ES-I3 (cell line): ENCODE results near the gene CSTPP1.
"Not testable (repeated sequence)": the region's sequence is repeated elsewhere in the genome, so short reads cannot be mapped to it uniquely, and the experiment has no call there.

Source experiments
- H3K36me3 ChIP-seq: 2 replicates; pipeline ENCODE4 v1.6.1; 2013; ENCODE audit warnings: mild to moderate bottlenecking, low read length, control low read depth, moderate library complexity; ENCODE audit not compliant: insufficient read depth
- H3K4me1 ChIP-seq: 2 replicates; pipeline ENCODE4 v1.6.1; 2013; ENCODE audit warnings: mild to moderate bottlenecking, control low read depth, low read length; ENCODE audit not compliant: insufficient read depth
- H3K9ac ChIP-seq: 2 replicates; pipeline ENCODE4 v1.6.1; 2013; ENCODE audit warnings: low read depth, mild to moderate bottlenecking, low read length, moderate library complexity
- H3K9me3 ChIP-seq: 2 replicates; pipeline ENCODE4 v1.6.1; 2013; ENCODE audit warnings: mild to moderate bottlenecking, low read length, moderate library complexity; ENCODE audit not compliant: control insufficient read depth, insufficient read depth

Gene CSTPP1

DNA sequence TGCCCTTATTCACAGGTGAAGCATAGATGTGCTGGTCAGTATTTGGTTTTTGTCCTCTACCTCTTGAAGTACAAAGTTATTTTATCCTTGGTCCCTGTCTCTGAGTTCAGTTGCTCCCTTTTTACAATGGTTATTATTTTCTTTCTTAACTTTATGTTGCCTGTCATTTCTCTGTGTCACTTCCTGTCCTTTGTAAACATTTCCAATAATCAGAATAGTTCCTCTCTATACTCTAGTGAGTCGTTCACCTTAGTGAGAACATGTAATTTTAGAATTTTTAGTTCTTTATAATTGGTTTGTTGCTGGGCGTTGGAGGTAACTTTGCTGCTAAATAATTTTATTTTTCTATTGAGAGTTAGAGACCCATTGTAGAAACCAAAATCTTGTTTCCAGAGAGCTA lies 16.0 kb downstream of the CSTPP1 start:
- no peaks in the 10 kb centered on the region for H3K36me3 ChIP-seq
- no peaks in the 10 kb centered on the region for H3K4me1 ChIP-seq
- H3K9me3 ChIP-seq, result no peaks in the 10 kb centered on the region
- H3K9ac ChIP-seq, result no peak overlapping the region

DNA sequence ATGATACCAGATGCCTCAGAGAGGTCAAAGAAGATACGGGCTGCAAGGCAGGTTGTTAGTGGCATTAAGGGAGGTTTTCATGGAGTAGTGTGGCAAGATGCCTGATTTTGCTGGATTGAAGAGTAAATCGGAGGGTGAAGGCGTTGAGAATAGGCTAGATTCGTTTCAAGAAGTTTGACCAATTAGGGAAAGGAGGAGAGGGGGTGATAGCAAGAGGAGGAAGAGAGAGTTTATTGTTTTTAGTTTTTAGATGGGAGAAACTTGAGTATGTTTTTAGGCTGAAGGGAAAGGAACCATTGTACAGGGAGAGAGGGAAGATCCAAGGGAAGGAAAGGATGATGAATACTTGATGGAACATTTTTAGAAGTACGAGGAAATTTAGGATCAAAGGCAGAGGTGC lies 16.5 kb downstream of the CSTPP1 start:
- Histone ChIP-seq H3K4me1 (no peaks in the 10 kb centered on the region), H3K9ac (no peak overlapping the region), H3K36me3 (no peaks in the 10 kb centered on the region), H3K9me3 (no peaks in the 10 kb centered on the region)

- Histone ChIP-seq H3K9ac (no peak overlapping the region), H3K9me3 (no peaks in the 10 kb centered on the region; the same call in 1 of the 2 replicates), H3K36me3 (no peaks in the 10 kb centered on the region), H3K4me1 (no peaks in the 10 kb centered on the region)
Measured at GRCh38 chr11:46958777-46959176, 22.2 kb downstream of the CSTPP1 start.

DNA sequence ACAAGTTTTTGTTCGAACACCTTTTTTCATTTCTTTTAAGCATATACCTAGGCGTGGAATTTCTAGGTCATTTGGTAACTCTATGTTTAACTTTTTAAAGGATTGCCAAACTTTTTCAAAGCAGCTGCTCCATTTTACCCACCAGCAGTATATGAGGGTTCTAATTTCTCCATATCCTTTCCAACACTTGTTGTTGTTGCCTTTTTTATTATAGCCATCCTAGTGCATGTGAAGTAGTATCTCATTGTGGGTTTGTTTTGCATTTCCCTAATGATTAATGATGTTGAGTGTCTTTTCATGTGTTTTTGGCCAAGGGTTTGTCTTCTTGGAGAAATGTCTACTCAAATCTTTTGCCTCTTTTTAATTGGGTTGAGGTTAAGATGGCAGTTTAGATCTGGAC lies 24.5 kb downstream of the CSTPP1 start:
- no peaks in the 10 kb centered on the region for H3K36me3 ChIP-seq
- H3K9me3 ChIP-seq, result no peaks in the 10 kb centered on the region; the same call in 1 of the 2 replicates
- no peak overlapping the region for H3K9ac ChIP-seq
- H3K4me1 ChIP-seq, result no peaks in the 10 kb centered on the region

DNA sequence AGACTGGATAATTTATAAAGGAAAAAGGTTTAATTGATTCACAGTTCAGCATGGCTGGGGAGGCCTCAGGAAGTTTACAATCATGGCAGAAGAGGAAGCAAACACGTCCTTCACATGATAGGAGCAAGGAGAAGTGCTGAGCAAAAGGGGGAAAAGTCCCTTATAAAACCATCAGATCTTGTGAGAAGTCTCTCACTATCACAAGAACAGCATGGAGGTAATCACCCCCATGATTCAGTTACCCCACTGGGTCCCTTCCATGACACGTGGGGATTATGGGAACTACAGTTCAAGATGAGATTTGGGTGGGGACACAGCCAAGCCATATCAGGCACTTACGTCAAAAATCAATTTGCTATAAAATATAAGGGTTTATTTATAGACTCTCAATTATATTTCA lies 25.3 kb downstream of the CSTPP1 start:
- not testable (repeated sequence) for H3K36me3 ChIP-seq, H3K9ac ChIP-seq, H3K9me3 ChIP-seq, H3K4me1 ChIP-seq

DNA sequence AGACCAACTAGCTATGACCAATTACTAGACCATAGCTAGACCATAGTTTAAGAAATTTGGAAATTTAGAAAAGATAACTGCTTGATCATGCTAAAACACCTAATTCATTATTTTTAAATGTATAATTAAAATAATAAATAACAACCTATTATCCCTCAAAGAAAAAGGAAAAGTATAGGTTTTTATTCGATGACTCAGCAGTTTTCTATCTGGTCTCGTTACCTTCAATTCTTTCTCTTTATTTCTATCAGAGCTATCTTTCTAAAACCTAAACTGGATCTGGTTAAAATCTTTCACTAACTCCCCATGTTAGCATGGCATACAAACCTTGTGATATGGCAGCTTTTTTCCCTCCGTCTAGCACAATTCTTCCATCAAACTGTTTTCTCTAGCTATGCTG lies 27.3 kb downstream of the CSTPP1 start:
- H3K36me3 ChIP-seq, result no peaks in the 10 kb centered on the region
- no peaks in the 10 kb centered on the region for H3K4me1 ChIP-seq
- H3K9ac ChIP-seq, result no peak overlapping the region
- H3K9me3 ChIP-seq, result no peaks in the 10 kb centered on the region; the same call in 1 of the 2 replicates

DNA sequence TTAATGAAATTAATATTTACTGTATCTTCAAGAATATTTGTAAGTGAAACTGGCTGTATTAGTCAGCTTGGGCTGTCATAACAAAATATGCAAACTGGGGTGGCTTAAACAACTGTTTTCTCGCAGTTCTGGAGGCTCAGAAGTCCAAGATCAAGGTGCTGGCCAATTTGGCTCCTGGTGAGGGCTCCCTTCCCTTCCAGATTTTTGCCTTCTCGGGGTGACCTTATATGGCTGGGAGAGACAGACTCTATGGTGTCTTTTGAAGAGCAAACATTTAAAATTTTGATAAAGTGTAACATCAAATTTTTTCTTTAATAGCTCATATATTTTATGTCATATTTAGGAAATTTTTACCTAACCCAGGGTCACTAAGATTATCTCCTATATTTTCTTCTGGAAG lies 30.2 kb downstream of the CSTPP1 start:
- no peaks in the 10 kb centered on the region for H3K9me3 ChIP-seq
- H3K36me3 ChIP-seq, result no peaks in the 10 kb centered on the region
- no peaks in the 10 kb centered on the region for H3K4me1 ChIP-seq
- H3K9ac ChIP-seq, result no peak overlapping the region

GRCh38 chr11:46967962-46968361 lies 31.4 kb downstream of the CSTPP1 start:
- Histone ChIP-seq H3K9me3 (no peaks in the 10 kb centered on the region), H3K4me1 (no peaks in the 10 kb centered on the region), H3K36me3 (no peaks in the 10 kb centered on the region), H3K9ac (no peak overlapping the region)

- H3K9me3 ChIP-seq, result no peaks in the 10 kb centered on the region
- no peaks in the 10 kb centered on the region for H3K36me3 ChIP-seq
- no peaks in the 10 kb centered on the region for H3K4me1 ChIP-seq
- no peak overlapping the region for H3K9ac ChIP-seq
Measured at GRCh38 chr11:46969379-46969778, 32.8 kb downstream of the CSTPP1 start.

GRCh38 chr11:46970913-46971625 lies 34.5 kb downstream of the CSTPP1 start:
- Histone ChIP-seq H3K36me3 (no peaks in the 10 kb centered on the region), H3K9ac (no peak overlapping the region), H3K4me1 (0 out of 2 replicates have a peak, but pooled peaks cover 3% of the 10 kb centered on the region), H3K9me3 (no peaks in the 10 kb centered on the region)

DNA sequence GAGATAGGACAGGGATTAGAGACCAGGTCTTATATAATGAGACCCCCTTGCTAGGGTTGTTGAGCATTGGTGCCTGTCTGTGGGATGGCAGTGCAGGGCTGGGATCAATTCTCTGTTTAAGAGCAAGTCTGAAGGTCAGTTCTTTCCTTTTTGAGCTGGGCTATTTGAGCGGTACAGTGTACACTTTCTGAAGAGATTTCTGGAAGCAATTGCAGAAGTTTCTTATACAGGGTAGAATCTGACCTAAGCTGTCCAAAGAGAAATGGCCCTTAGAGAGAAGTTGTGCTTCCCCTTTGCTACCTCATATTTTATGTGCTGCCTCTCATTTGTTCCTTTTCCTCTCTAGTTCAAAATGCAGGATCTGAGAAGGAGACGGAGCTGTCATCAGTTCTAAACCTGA lies 35.8 kb downstream of the CSTPP1 start:
- H3K4me1 ChIP-seq, result peaks cover 12% of the 10 kb centered on the region
- H3K9ac ChIP-seq, result no peak overlapping the region
- H3K36me3 ChIP-seq, result no peaks in the 10 kb centered on the region
- no peaks in the 10 kb centered on the region for H3K9me3 ChIP-seq

- Histone ChIP-seq H3K9me3 (no peaks in the 10 kb centered on the region), H3K4me1 (peaks cover 17% of the 10 kb centered on the region), H3K36me3 (no peaks in the 10 kb centered on the region), H3K9ac (no peak overlapping the region)
Measured at GRCh38 chr11:46972821-46973220, 36.3 kb downstream of the CSTPP1 start.

DNA sequence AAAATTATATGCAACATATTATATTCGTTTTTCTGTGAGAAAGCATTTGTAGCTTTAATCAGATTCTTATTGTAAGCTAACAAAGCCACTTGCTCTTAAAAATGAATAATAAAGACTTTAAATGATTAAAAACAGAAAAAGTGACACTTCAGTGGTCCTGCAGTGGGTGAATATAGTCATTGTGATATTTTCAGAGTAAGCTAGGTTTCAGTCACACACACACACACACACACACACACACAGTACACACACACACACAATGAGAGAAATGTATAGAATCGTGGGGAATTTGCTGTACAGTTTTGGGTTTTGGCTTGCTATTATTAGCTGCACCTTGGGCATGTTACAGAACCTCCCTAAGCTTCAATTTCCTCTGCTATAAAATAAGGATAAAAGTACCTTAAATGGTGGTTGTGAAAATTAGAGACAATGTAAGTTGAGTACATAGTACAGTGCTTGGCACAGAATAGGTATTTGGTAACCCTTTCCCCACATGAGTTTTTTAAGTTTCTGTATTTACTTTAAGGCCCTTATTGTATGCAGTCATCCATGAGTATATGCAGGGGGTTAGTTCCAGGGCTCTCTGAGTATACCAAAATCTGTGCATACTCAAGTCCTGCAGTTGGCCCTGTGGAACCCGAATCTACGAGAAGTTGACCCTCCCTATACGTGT lies 39.8 kb downstream of the CSTPP1 start:
- Histone ChIP-seq H3K4me1 (peaks cover 24% of the 10 kb centered on the region), H3K36me3 (no peaks in the 10 kb centered on the region), H3K9ac (no peak overlapping the region)

DNA sequence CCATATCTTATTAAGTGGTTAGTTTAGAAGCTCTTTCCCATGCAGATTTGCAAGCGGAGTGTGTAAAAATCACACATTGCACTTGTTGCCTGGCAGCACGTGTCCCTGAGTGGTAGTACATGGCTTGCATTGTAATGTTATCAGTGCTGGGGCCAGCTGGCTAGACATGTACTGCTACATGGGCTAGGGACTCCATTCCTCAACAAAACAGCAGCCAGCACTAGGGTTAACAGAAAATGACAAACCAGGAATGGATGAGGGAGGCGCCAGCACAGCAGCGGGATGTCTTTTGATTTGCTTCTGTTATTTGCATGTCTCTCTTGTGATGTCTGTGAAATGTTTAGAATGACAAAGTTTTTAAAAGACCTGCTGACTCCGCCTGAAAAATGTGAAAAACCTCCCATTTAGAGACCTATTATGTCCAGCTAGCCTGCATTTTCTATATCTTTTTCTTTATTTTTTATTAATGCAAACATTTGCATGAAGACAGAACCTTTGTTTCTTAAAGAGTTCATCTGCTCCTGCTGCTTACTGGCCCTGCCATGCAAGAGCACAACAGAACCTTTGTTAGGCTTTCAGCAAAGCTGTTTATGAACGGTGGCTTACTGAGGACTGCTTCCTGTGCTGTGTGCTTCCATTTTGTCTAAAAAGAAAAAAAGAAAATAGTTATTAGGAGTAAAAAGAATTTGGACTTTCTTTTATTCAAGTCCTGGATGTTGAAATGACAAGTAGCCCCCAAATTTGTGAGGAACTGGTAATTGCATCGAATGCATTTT lies 40.7 kb downstream of the CSTPP1 start:
- H3K36me3 ChIP-seq, result no peaks in the 10 kb centered on the region
- H3K9ac ChIP-seq, result peak overlapping the region; percentile 3; the same call in 1 of the 2 replicates
- H3K4me1 ChIP-seq, result peaks cover 24% of the 10 kb centered on the region
- H3K9me3 ChIP-seq, result no peaks in the 10 kb centered on the region

More for the DNA sequence above, 39.8 kb downstream of the CSTPP1 start:
- no peaks in the 10 kb centered on the region for H3K9me3 ChIP-seq
